Endothelial cell of umbilical vein (primary cell): ENCODE data around the gene FOXP1.

Source experiments
- CTCF ChIP-seq, 2 donors: IDR thresholded peaks; 1 replicate in 1 of 2; 2 replicates in 1 of 2; pipeline ENCODE4 v1.5.1; 2011; ENCODE audit warnings: low read length in 2 of 2, mild to moderate bottlenecking in 2 of 2, moderate library complexity in 2 of 2, control low read depth in 1 of 2, inconsistent platforms in 1 of 2, low read depth in 1 of 2; ENCODE audit not compliant: insufficient read depth in 1 of 2; ENCODE audit errors: extremely low read depth in 1 of 2
- FOS ChIP-seq: IDR thresholded peaks from 2 replicates; pipeline ENCODE4 v1.6.1; 2011; ENCODE audit warnings: mild to moderate bottlenecking, low read length, moderate library complexity, borderline replicate concordance; ENCODE audit not compliant: insufficient read depth
- GATA2 ChIP-seq: IDR thresholded peaks from 2 replicates; pipeline ENCODE4 v1.7.0; 2011; ENCODE audit warnings: low read depth, mild to moderate bottlenecking, moderate library complexity, mixed read lengths, low read length; ENCODE audit not compliant: insufficient read length, insufficient read depth
- JUN ChIP-seq: IDR thresholded peaks from 2 replicates; pipeline ENCODE4 v1.6.1; 2011; ENCODE audit warnings: borderline replicate concordance, low read depth; ENCODE audit not compliant: insufficient read length, insufficient read depth
- MYC ChIP-seq: IDR thresholded peaks from one replicate; pipeline ENCODE4 v1.6.1; 2011; ENCODE audit warnings: mild to moderate bottlenecking, low read depth, low read length
- POLR2A ChIP-seq: IDR thresholded peaks from 2 replicates; pipeline ENCODE4 v1.6.1; 2012; ENCODE audit warnings: low read depth, mild to moderate bottlenecking, control low read depth, low read length

GRCh38 chr3:71546821-71547220, 36.7 kb downstream of the FOXP1 start:
- TF ChIP-seq CTCF (IDR thresholded peaks at IDR 0.05; ENCODE audit: extremely low read depth in 1 of 2, insufficient read depth in 1 of 2, low read depth in 1 of 2, low read length in 2 of 2) (no peak), POLR2A (no peak), MYC (no peak), JUN (no peak), GATA2 (no peak), FOS (no peak)
